Measurements from ENCODE around the gene CAMK2B. TPM values are rescaled to one million over a fixed set of nuclear protein-coding genes. Genes with fewer than 3 reads are reported as not detected.

The CAMK2B gene
- total RNA-seq, 1 donor from 2014 or later, result under 0.01 TPM

DNA sequence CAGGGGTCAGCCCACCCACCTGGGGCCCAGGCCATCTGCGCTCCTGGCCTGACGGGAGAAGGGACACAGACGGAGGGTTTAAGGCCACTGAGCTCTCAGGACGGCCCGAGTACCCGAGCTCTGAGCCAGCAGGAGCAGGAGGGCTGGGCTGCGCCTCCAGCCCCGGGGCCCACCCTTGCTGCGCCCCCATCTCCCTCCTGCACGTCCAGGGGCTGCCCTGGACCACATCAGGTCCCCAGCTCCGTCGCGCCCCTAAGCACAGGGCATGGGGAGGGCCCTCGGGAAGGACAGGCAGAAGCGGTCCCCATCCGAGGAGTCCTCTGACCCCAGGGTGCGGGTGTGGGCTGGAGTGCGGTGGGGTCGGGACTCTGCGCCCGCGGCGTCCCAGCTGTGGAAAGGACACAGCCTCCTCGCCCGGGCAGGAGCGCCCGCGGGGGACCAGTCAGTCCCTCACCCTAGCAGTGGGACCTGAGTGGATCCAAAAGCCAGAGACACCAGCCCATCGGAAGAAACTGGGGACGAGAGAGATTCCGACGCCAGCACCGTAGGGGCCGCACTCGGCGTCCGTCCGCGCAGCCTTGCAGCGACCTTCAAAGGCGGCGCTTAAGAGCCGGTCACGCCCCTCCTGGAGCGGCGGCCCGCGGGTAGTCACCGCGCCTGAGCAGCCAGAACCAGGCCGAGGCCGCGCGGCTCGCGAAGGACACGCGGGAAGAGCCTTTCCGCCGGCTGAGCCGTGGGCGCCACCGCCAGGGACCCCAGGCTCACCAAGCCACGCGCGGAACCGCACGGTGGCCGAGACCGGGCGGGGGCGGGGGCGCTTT lies 15.9 kb downstream of the CAMK2B start:
- DNase-seq (ENCODE audit: low read depth in 2 of 2), result peak; percentile 62 to 69

DNA sequence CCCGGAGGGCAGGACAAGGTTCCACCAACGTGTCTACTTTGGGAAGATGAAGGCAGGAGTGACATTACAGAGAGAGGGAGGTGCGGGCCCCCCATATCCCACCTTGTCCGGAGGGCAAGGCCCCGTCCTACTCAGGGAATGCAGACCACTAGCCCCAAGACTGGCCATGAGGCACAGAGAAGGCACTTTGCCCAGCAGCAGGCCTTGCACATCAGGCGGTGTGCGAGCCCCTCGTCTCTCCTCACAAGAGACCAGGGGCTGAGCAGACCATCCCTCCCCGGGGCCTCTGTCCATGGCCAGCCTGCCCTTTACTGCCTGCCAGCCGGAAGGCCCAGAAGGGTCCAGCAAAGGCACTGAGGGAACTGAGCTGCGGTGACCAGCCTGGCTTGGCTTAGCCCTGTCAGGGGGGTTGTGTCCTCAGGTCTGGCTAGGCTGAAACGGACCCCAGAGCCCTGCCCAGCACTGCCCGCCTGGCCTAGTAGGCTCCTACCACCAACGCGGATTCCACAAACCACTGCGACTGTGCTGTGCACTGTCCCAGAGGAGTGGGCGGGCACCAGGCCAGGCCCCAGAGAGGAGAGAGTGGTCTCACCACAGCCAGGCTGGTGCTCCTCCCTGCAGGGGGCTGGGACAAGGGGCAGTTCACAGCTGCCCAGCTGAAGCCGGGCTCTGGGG lies 16.7 kb downstream of the CAMK2B start:
- DNase-seq (ENCODE audit: low read depth in 2 of 2), result no peak

DNA sequence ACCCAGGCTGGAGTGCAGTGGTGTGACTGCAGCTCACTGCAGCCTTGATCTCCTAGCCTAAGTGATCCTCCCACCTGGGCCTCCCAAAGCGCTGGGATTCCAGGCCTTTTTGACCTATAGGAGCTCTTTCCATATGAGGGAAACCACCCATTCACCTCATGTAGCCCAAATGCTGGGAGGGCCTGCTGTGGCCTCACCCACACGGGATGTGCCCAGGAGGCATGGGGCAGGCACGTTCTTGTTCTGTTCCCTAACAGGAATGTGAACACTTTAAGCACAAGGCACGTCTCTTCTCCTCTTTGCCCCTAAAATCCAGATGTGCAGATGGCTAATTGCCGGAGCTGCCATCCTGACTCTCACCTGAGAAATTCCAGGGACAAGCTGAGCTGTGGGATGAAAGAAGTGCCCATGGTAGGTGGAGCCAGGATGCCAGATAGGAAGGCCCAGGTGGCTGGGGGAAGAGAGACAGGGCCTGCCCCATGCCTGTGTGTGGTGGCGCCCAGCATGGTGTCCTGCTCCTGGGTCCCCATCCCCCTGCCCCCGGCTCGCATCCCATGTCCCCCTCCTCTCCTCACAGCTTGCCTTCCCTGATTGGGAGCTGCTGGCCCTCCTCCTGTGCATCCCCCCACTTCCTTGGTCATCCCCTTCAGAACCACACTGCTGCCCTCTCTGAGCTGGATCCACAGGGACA lies 17.3 kb downstream of the CAMK2B start:
- no peak for DNase-seq (ENCODE audit: low read depth in 2 of 2)

DNA sequence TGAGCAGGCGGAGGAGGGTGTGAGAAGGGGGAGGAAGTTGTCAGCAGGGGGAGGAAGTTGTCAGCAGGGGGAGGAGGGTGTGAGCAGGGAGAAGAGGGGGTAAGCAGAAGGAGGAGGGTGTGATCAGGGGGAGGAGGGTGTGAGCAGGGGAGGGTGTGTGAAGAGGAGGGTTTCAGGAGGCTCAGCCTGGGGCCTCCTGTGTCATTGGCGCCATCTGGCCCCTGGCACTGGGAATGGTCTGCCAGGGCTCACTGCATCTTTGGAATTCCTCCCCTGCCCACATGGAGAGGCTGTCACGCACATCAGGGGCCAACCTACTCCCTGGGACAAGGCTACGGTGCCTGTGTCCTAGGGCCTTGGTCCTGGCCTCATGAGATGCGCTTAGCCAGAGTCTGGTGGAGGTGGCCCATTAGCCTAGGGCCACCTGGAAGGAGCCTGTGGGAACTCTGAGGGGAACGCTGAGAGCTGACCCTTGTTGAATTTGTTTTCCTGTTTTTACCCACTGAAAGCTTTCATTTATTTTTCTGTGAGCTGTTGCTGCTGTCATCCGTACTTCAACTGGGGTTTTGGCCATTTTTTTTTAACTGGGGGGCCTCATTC lies 18.0 kb downstream of the CAMK2B start:
- peak; percentile 39 to 48 for DNase-seq (ENCODE audit: low read depth in 2 of 2)

DNA sequence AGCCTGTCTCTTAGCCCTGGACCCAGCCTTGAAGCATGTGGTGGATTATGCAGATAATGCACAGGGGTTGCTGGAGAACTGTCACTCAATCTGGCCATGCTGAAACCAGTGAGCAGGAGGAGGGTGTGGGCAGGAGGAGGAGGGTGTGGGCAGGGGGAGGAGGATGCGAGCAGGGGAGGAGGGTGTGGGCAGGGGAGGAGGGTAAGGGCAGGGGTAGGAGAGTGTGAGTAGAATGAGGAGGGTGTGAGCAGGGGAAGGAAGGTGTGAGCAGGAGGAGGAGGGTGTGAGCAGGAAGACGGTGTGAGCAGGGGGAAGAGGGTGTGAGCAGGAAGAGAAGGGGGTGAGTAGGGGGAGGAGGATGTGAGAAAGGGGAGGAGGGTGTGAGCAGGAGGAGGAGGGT lies 18.8 kb downstream of the CAMK2B start:
- DNase-seq (ENCODE audit: low read depth in 2 of 2), result no peak

DNA sequence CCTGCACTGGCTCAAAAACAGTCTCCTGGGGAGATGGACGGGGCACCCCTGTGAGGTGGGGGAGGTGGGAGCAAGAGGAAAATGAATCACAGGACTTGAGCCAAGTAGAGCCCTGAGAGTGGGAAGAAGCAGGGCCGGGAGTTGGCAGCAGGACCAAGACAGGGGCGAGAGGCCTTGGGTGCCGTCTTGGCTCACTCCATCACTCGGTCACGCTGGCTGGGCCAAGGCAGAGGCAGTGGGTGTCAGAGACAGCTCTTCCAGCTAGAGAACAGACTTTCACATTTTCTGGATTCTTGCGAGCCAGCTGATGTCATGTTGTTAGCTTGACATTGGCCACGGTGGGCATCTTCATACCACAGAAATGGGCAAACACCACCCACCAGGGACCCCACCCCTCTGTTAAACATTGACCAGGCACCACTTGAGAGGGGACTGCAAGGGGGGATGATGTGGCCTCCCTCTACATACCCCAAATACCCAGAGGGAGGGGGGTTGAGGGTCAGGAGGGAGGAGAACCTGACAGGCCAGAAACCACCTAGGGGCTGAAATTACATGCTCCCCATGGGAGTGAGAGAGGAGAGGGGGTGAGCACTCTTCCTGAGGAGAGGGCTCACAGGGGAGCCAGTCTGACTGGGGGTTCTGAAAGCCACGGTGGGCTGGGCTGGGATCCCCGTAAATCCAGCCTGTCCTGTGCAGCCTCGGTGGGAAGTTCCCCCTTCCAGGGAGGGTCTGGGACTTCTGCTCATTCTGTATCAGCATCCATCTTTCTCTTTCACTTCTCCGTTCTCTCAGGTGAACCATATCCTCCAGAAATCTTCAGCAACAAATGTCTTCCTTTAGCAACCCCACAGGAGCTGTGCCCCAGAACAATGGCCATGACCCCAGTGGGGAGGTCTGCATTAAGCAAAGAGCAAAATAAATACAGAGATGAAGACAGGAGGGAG lies 19.6 kb downstream of the CAMK2B start:
- no peak for DNase-seq (ENCODE audit: low read depth in 2 of 2)

DNA sequence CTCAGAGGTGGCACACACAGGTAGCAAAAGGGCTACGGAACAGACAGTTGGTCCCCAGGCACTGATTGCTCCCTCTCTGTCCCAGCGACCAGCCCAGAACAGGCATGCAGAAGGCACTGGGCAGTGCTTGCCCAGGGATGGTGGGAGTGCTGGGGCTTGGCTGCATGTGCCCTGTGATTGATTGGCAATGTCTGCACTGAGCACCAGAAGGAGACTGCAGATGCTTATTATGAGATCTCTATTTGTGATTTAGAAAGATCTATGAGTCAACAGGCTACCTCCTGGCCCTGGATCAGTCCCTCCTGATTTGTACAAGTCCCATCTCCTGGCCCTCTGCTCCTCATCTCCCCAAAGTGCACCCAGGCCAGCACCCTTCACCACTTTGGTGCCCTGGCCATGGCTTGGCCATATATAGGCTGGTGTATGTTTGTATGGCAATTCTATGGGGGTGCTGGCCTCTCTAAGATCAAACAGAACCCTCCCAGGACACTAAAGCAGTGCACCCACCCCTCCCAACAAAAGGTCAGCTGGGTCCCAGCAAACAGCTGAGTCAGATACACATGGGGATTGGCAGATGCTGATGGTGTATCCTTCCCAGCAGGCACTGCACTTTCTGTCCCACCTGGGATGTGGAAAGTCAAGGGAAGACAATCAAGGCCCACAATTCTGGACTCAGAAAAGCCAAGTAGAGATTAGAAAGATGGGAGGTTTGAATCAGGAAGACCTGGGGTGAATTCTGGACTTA lies 30.9 kb downstream of the CAMK2B start:
- no peak for DNase-seq (ENCODE audit: low read depth in 2 of 2)

DNA sequence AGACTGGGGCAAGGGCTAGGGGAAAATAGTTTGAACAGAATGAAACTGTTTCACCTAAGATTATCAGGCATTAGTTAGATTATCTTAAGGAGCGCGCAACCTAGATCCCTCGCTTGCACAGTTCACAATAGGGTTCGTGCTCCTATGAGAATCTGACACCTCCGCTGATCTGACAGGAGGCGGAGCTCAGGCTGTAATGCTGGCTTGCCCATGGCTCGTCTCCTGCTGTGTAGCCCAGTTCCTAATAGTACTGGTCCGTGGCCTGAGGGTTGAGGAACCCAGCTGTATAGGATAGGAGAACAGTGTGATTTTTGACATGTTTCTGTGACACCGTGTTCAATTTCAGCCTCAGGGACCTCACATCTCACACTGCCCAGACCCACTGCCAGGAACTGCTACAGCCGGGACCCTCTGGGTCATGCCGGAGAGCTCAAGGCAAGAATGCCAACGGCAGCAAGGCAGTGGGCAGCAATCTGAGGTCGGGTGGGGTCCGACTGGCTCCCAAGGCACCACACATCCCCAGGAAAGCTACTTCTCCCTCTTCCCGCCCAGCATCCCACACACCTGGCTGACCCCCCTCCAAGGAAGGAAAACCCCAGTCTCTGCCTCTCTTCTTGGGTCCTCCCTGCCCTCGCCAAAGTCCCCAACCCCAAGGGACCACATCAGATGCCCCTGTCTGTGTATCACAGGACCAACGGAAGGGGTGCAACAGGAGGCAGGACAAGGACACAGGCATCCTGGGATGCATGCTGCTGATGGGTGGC lies 31.7 kb downstream of the CAMK2B start:
- no peak for DNase-seq (ENCODE audit: low read depth in 2 of 2)

DNA sequence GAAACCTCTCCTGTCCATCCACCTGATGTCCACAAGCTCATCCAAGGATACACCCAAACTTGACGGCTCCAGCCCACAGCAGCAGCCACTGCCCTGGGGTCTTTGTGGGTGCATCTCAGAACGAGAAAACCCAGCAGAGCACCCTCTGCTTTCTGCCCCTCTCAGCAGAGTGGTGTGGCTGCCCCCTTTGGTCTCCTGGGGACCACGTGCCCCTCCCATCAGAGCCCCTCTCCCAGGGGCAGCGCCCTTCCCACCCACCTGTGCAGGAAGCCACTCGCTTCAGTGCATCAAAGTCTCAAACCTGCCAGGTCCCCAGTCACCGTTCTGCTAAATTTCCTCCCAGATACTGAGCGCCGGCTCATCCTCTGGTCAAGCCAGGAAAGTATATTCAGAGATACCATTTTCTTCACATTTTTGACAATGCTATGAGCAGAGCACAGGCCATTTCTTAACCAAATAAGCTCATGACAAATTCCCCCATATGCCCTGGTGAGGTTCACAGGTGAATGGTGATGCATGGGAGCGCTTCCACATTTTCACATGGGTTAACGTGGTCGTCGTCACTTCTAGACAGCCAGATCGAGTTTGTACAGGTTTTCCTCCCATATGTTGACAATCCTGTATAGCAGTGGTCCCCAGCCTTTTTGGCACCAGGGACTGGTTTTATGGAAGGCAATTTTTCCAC lies 32.4 kb downstream of the CAMK2B start:
- DNase-seq (ENCODE audit: low read depth in 2 of 2), result no peak

DNA sequence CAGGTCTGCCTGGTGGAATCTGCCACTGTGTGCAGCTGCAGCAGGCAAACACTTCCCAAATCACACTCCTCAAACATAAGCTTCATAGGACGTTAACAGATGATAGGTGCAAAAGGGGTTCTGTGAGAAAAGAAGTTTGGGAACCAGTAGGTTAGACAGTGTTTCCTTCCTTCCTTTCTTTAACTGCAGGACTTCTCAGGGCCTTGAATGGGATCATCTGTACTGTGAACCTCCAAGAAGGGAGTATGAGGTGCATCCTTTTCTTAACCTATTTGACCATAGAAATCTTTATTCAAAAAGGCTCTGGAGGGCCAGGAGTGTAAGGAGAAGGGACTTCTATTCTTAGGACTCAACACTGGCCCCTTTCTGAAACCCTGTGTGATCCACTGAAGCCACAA lies 33.0 kb downstream of the CAMK2B start:
- no peak for DNase-seq (ENCODE audit: low read depth in 2 of 2)

DNA sequence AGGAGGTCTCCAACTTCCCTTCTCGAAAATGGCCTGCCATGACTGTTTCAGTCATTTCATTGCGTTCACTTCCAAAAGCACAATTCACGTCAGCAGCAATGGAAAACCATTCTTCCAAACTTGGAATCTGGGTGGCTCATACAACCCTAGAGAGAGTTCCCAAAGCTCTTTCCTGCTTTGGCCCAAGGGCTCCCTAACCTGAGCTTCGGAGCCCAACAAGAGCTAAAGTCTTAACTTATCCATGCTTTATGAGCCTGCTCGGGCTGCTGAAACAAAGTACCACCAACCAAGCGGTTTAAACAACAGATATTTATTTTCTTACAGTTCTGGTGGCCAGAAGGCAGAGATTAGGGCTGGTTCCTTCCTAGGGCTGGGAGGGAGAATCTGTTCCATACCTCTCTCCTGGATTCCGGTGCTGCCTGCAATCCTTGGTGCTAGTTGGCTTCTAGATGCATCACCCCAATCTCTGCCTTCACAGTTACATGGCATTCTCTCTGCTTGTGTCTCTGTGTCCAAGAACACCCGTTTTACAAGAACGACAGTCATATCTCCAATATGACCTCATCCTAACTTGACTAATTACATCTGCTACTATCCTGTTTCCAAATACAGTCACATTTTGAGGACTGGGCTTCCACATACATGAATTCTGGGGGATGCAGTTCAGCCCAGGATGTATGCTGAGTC lies 33.5 kb downstream of the CAMK2B start:
- DNase-seq (ENCODE audit: low read depth in 2 of 2), result no peak

DNA sequence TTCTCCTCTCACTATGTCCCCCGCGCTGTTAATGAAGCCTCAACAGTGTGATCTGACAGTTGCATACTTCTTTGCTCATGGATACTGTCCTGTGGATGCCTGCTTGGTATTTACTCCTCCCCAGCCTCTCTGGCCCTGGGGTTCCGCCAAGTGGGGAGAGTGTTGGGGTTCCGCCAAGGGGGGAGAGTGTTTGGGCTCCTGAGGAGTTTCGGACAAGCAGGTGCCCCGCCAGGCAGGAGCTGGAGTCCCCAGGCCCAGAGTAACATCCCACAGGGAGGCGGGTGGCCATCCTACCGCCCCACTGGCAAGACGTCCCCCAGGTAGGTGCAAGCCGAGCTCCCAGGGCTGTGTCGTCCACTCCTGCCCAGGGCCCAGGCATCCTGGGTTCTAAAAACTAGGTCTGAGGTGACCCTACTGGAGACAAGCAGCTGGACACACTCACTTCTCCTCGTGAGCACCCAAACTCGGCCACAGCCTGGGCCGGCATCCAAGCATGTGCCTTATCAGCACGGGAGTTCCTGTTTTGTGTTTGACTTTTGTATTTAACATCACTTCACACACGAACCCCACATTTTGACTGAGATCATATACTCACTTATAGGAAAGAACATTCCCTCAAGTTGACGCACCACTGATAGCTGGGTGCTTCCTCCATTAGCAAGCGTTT lies 34.2 kb downstream of the CAMK2B start:
- peak; percentile 39 to 40 for DNase-seq (ENCODE audit: low read depth in 2 of 2)

DNA sequence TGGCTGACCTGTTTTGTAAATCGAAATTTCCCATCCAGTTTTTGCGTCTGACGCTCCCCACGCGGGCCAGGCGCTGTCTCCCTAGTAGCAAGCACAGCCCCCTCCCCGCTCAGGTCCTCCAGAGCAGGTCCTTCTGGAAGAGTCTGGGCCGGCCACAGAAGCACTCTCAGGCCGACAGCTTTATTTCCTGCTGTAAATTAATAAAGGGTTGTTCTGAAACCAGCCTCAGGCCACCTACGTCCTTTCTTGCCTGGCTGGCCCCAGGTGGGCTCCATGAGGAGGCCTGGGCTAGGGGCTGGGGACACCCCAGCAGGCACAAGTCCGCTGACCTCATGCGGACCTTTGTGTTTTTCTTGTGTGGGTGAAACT lies 35.2 kb downstream of the CAMK2B start:
- DNase-seq (ENCODE audit: low read depth in 2 of 2), result no peak

DNA sequence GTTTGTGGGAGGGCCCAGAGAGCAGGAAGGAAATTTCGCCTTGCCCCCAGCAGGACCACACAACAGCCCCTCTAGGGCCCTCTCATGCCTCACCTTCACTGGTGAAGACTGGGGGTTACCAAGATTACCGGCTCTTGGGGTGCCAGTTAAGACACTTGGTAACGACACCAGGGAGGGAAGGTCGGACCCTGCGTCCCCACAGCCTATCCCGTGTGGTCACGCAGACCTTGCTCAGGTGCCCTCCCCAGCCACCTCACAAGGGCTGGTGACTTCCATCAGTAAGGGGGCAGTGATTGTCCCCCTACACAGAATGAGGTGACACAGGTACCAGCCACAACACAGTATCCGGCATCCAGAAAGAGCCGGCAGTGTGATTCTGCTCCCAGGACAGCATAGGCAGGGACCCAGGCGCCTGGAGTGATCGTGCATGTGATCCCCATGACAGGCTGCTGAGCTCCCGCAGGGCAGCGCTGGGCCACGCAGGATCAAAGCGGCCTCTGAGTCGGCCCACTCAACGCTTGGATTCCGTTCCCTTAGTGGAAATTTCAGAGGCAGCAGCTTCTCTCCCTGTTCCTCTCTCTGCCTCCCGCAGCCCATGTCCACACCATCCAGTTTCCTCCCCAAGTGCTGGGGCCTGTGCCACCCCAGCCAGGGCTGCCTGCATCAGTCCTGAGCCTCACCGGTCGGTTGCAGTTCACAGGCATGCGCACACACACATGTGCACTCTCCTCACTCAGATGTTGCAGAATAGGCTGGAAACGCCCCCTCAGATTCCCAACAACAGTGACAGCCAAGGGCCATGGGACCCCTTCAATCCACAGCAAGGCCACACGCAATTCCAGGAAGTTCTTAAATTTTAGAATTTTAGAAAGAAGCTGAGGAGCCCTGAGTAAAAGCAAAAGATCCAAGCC lies 35.8 kb downstream of the CAMK2B start:
- no peak for DNase-seq (ENCODE audit: low read depth in 2 of 2)

DNA sequence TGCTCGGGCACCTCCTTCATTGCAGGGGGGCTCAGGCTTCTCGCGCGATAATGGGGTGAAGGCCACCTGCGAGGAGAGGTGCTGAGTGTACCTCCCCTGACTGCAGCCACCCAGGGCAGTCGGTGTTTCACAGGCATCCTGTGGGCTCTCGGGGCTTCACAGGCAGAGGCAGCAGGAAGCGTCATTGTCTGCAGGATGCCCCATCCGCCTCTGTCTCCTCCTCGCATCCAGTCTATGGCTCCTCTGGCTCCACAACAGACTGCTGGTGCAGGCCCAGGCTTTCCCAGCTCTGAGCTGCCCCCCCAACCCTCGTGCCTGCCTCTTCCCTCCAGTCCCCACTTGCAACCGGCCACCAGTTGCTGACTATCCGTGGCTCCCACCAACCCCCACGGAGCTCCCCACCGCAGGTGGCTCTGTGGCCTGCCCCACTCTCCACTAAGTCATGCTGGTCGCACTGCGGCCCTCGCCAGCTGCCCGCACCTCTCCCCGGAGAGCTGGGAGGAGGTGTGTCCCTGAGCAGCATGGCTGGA lies 36.5 kb downstream of the CAMK2B start:
- DNase-seq (ENCODE audit: low read depth in 2 of 2), result no peak

DNA sequence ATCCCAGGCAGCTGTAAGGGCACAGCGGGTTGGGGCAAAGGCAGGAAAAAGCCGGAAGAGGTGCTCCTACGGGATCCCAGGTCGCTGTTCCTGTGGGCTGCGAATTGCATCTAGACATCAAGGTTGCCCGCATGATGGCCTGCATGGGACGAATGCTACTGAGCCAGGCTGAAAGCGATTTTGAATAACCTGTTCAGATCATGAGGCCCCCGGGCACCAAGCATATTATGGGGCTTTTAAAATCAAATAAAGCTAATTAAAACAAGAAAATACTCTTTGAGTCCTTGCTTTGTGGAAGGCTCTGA lies 37.1 kb downstream of the CAMK2B start:
- no peak for DNase-seq (ENCODE audit: low read depth in 2 of 2)
